HEK293T (cell line): ENCODE data around the gene CIITA.

ENCODE experiments used
- FOXK2 ChIP-seq: fragments of 450-650 bp; IDR thresholded peaks from 2 replicates; pipeline ENCODE4 v1.6.1; 2016; ENCODE audit warnings: mild to moderate bottlenecking
- FOXM1 ChIP-seq: fragments of 450-650 bp; IDR thresholded peaks from 2 replicates; pipeline ENCODE4 v1.6.1; 2017; ENCODE audit warnings: mild to moderate bottlenecking, borderline replicate concordance
- SP1 ChIP-seq: fragments of 450-650 bp; IDR thresholded peaks from 2 replicates; pipeline ENCODE4 v1.6.1; 2017
- TARDBP ChIP-seq: fragments of 450-650 bp; IDR thresholded peaks from 2 replicates; pipeline ENCODE4 v1.6.1; 2016

DNA sequence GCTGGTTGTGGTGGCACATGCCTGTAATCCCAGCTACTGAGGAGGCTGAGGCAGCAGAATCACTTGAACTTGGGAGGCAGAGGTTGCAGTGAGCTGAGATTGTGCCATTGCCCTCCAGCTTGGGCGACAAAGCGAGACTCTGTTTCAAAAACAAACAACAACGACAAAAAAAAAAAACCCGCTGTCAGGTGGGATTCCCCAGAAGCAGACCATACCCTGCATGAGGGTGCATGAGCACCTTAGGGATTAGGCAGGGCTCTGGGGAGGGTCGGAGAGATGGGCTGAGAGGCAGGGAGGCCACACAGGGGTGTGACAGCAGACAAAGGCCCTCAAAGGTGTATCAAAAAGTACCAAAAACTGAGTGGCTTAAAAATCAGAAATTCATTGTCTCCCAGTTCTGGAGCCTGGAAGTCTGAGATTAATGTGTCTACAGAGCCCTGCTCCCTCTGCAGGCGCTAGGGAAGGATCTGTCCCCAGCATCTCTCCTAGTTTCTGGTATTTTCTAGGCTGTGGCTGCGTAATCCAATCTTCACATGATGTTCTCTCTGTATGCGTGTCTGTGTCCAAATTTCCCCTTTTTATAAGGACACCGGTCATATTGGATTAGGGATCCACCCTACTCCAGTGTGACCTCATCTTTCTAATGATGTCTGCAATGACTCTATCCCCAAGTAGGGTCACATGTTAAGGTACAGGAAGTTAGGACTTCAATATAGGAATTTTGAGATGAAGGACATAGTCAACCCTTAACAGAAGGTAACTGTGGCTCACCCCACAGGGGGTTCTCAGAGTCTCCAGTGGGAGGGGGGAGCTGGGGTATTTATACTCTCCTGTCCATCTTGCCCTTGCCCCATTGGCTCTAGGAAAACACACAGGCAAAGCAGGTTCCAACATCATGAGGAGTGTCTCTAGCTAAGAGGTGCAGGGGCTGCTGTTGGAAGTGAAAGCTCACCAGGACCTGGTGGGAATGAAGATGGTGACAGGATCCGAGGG lies 44.8 kb upstream of the CIITA start:
- TF ChIP-seq SP1: no peak
- TF ChIP-seq FOXK2: no peak
- no peak for TF ChIP-seq TARDBP
- no peak for TF ChIP-seq FOXM1
